CD4-positive, alpha-beta T cell treated with Interleukin-4 for 4 hours (primary cell): ENCODE data around the gene LCN15.
A peak's percentile ranks its signal among the peaks of the same experiment; 100 is the strongest.
"Not testable (repeated sequence)": the region's sequence is repeated elsewhere in the genome, so short reads cannot be mapped to it uniquely, and the experiment has no call there.

Experiments used
- DNase-seq: peaks from one replicate; pipeline ENCODE4 v3.0.0-alpha.2; 2020

The LCN15 gene

GRCh38 chr9:136764301-136764891 lies at the start of gene LCN15:
TSS of gene LCN15 (minus strand) at chr9:136764518. CDS start at chr9:136764488, 30 bp downstream.
- no peak for DNase-seq

- no peak for DNase-seq
These were observed 44.5 kb upstream of the LCN15 start for GRCh38 chr9:136808806-136809158.

- DNase-seq, result peak; percentile 33
These were observed 43.9 kb upstream of the LCN15 start for GRCh38 chr9:136808075-136808805.

GRCh38 chr9:136807281-136808074 lies 43.2 kb upstream of the LCN15 start, which contains the start of gene RABL6:
TSS of gene RABL6 (plus strand) at chr9:136807948. CDS start at chr9:136808197, 249 bp downstream.
- DNase-seq, result peak; percentile 79

- no peak for DNase-seq
These were observed 42.4 kb upstream of the LCN15 start for GRCh38 chr9:136806631-136807201.

GRCh38 chr9:136806067-136806466 lies 41.7 kb upstream of the LCN15 start:
- DNase-seq, result no peak

- no peak for DNase-seq
These were observed 41.0 kb upstream of the LCN15 start for GRCh38 chr9:136805207-136805740.

GRCh38 chr9:136804509-136805206 lies 40.3 kb upstream of the LCN15 start:
- DNase-seq, result no peak

GRCh38 chr9:136803551-136804508 lies 39.5 kb upstream of the LCN15 start:
- no peak for DNase-seq

GRCh38 chr9:136803009-136803550 lies 38.8 kb upstream of the LCN15 start:
- not testable (repeated sequence) for DNase-seq

GRCh38 chr9:136802321-136802720 lies 38.0 kb upstream of the LCN15 start:
- no peak for DNase-seq

GRCh38 chr9:136799854-136800657 lies 35.7 kb upstream of the LCN15 start:
- DNase-seq, result peak; percentile 82

- no peak for DNase-seq
These were observed 34.9 kb upstream of the LCN15 start for GRCh38 chr9:136799079-136799853.

GRCh38 chr9:136798708-136799078 lies 34.4 kb upstream of the LCN15 start:
- no peak for DNase-seq

- not testable (repeated sequence) for DNase-seq
These were observed 32.5 kb upstream of the LCN15 start for GRCh38 chr9:136796775-136797347.

GRCh38 chr9:136796238-136796774 lies 32.0 kb upstream of the LCN15 start, which contains the start of gene CCDC183:
TSS of gene CCDC183 (plus strand) at chr9:136796338. CDS start at chr9:136796398, 60 bp downstream.
- DNase-seq, result no peak

- no peak for DNase-seq
These were observed 30.7 kb upstream of the LCN15 start for GRCh38 chr9:136795000-136795348.

GRCh38 chr9:136794281-136794999 lies 30.1 kb upstream of the LCN15 start:
- no peak for DNase-seq
